Keratinocyte (primary cell): ENCODE results near the gene GRK3. TPM values are rescaled to one million over a fixed set of nuclear protein-coding genes. Genes with fewer than 3 reads are reported as not detected.
"Not testable (repeated sequence)": the region's sequence is repeated elsewhere in the genome, so short reads cannot be mapped to it uniquely, and the experiment has no call there.

Experiments used
- DNase-seq: peaks from one replicate; pipeline ENCODE4 v3.0.0-alpha.2; 2011; ENCODE audit warnings: low read depth, missing footprints, low spot score
- FAIRE-seq: peaks from 2 replicates; lab custom pipeline; 2011; peaks lifted over from hg19 to GRCh38; lab: Jason Lieb, UNC
- H2AFZ ChIP-seq: 2 replicates; pipeline ENCODE4 v1.6.0; 2012; ENCODE audit warnings: low read length, control low read depth, inconsistent platforms; ENCODE audit not compliant: control insufficient read depth
- H3K27ac ChIP-seq: 2 replicates; pipeline ENCODE4 v1.5.1; 2011; ENCODE audit warnings: low read length; ENCODE audit not compliant: control insufficient read depth, insufficient read depth
- H3K27me3 ChIP-seq: 3 replicates; pipeline ENCODE4 v1.6.0; 2011; ENCODE audit warnings: low read length; ENCODE audit not compliant: control insufficient read depth, insufficient read depth; ENCODE audit errors: extremely low read depth
- H3K36me3 ChIP-seq, 2 experiments: 2 replicates in 1 of 2; 3 replicates in 1 of 2; pipeline ENCODE4 v1.5.1; 2011; ENCODE audit warnings: low read length in 2 of 2, mild to moderate bottlenecking in 1 of 2; ENCODE audit not compliant: control insufficient read depth in 2 of 2, insufficient read depth in 2 of 2; ENCODE audit errors: extremely low read depth in 1 of 2
- H3K4me1 ChIP-seq: 3 replicates; pipeline ENCODE4 v1.5.1; 2011; ENCODE audit warnings: low read length; ENCODE audit not compliant: control insufficient read depth, insufficient read depth; ENCODE audit errors: extremely low read depth
- H3K4me2 ChIP-seq: 3 replicates; pipeline ENCODE4 v1.6.0; 2011; ENCODE audit warnings: low read depth, low read length; ENCODE audit not compliant: control insufficient read depth, insufficient read depth; ENCODE audit errors: extremely low read depth
- H3K4me3 ChIP-seq, 3 experiments: fragments of 200-600 bp in 1 of 3; sonication (generic) in 1 of 3; 2 replicates in 2 of 3; 3 replicates in 1 of 3; pipeline ENCODE4 v1.5.1; 2011 to 2016; ENCODE audit warnings: low read length in 3 of 3, mild to moderate bottlenecking in 3 of 3, control low read depth in 2 of 3, inconsistent platforms in 1 of 3, low read depth in 1 of 3, mixed read lengths in 1 of 3, mixed run types in 1 of 3, moderate library complexity in 1 of 3; ENCODE audit not compliant: control insufficient read depth in 2 of 3, insufficient read depth in 2 of 3; ENCODE audit errors: extremely low read depth in 1 of 3
- H3K79me2 ChIP-seq: 2 replicates; pipeline ENCODE4 v1.6.0; 2012; ENCODE audit warnings: low read length; ENCODE audit not compliant: control insufficient read depth, insufficient read depth
- H3K9ac ChIP-seq: 3 replicates; pipeline ENCODE4 v1.6.0; 2011; ENCODE audit warnings: low read length; ENCODE audit not compliant: control insufficient read depth, insufficient read depth; ENCODE audit errors: extremely low read depth
- H3K9me1 ChIP-seq: 3 replicates; pipeline ENCODE4 v1.6.0; 2011; ENCODE audit warnings: low read length; ENCODE audit not compliant: control insufficient read depth, insufficient read depth; ENCODE audit errors: extremely low read depth
- H3K9me3 ChIP-seq: 2 replicates; pipeline ENCODE4 v1.5.1; 2012; ENCODE audit warnings: low read depth, low read length; ENCODE audit not compliant: control insufficient read depth
- H4K20me1 ChIP-seq: 3 replicates; pipeline ENCODE4 v1.6.0; 2011; ENCODE audit warnings: low read length; ENCODE audit not compliant: control insufficient read depth, insufficient read depth; ENCODE audit errors: extremely low read depth
- CTCF ChIP-seq, 3 experiments: IDR thresholded peaks in 1 of 3; conservative IDR thresholded peaks in 1 of 3; optimal IDR thresholded peaks in 1 of 3; 2 replicates in 2 of 3; 3 replicates in 1 of 3; pipeline versions ENCODE3 to v1.5.1; 2011; ENCODE audit warnings: low read length in 3 of 3, mild to moderate bottlenecking in 3 of 3, moderate library complexity in 2 of 3, control low read depth in 1 of 3, inconsistent platforms in 1 of 3; ENCODE audit not compliant: insufficient read depth in 2 of 3; ENCODE audit errors: extremely low read depth in 1 of 3
- EZH2 ChIP-seq: IDR thresholded peaks from one replicate; pipeline ENCODE4 v1.6.1; 2012; ENCODE audit warnings: inconsistent platforms, mild to moderate bottlenecking, low read length, moderate library complexity
- dilution Hi-C: fragments of 300-500 bp; cut with MboI; formaldehyde crosslinking; loops from one replicate; pipeline ENCODE4 v1.7.0; 2020; ENCODE audit warnings: low sequenced_read_pairs; ENCODE audit not compliant: extremely low pct_ligation_motif_present
- polyA plus RNA-seq, 5 experiments: library from polyadenylated mRNA; depleted of rRNA in 3 of 5; stranded (reverse) in 3 of 5; stranded (forward) in 1 of 5; unstranded in 1 of 5; fragments of >200 nt; gene quantifications; 1 replicate in 1 of 5; 2 replicates in 3 of 5; 3 replicates in 1 of 5; pipeline versions ENCODE4 v1.2.1 to v1.2.3, GENCODE V29; 2011 to 2012; ENCODE audit warnings: missing spikeins in 2 of 5, low read depth in 1 of 5, low replicate concordance in 1 of 5

The GRK3 gene
- polyA plus RNA-seq, 1 donor (not counting 4 experiments of a cell fraction or from before 2014, with no cell fraction given) = 8.1 TPM

- Histone ChIP-seq H3K4me1 (peaks cover 4% of the 10 kb centered on the region), H3K36me3 (no peaks in the 10 kb centered on the region), H3K79me2 (no peaks in the 10 kb centered on the region), H3K4me3 (no peak overlapping the region), H3K9me3 (peaks cover 5% of the 10 kb centered on the region), H3K9ac (no peak overlapping the region), H4K20me1 (no peaks in the 10 kb centered on the region), H3K9me1 (no peaks in the 10 kb centered on the region), H3K27ac (no peak overlapping the region), H3K4me2 (no peak overlapping the region), H2AFZ (no peak overlapping the region), H3K27me3 (no peaks in the 10 kb centered on the region)
- DNase-seq (no peak), FAIRE-seq (no peak)
- dilution Hi-C loops = no loop called here
- no peak for TF ChIP-seq CTCF (optimal IDR thresholded peaks at IDR 0.05 in 1 of 3, IDR thresholded peaks at IDR 0.05 in 1 of 3, conservative IDR thresholded peaks at IDR 0.05 in 1 of 3; ENCODE audit: extremely low read depth in 1 of 3, insufficient read depth in 2 of 3, low read length in 3 of 3)
- no peak for TF ChIP-seq EZH2
Observed at GRCh38 chr22:25525376-25525775, 39.1 kb upstream of the GRK3 start.

- H3K4me2 ChIP-seq, FAIRE-seq, H3K27me3 ChIP-seq, H2AFZ ChIP-seq, H3K79me2 ChIP-seq, H3K27ac ChIP-seq, H3K9ac ChIP-seq, H3K9me1 ChIP-seq, H3K4me1 ChIP-seq, H3K4me3 ChIP-seq, DNase-seq, H3K9me3 ChIP-seq, H4K20me1 ChIP-seq, H3K36me3 ChIP-seq, dilution Hi-C loops: not testable (repeated sequence)
Observed at GRCh38 chr22:25525804-25526584, 38.5 kb upstream of the GRK3 start.

GRCh38 chr22:25527016-25527415 is 37.5 kb upstream of the GRK3 start:
- H3K79me2 ChIP-seq, H3K9ac ChIP-seq, H3K36me3 ChIP-seq, H3K4me1 ChIP-seq, H3K27ac ChIP-seq, H3K9me3 ChIP-seq, H3K27me3 ChIP-seq, H4K20me1 ChIP-seq, DNase-seq, FAIRE-seq, dilution Hi-C loops, H3K4me3 ChIP-seq, H3K9me1 ChIP-seq, H2AFZ ChIP-seq, H3K4me2 ChIP-seq: not testable (repeated sequence)

- H3K27ac ChIP-seq, FAIRE-seq, H3K27me3 ChIP-seq, H3K4me3 ChIP-seq, H3K79me2 ChIP-seq, H3K4me2 ChIP-seq, dilution Hi-C loops, H3K36me3 ChIP-seq, H4K20me1 ChIP-seq, H3K9me3 ChIP-seq, H3K9me1 ChIP-seq, DNase-seq, H3K9ac ChIP-seq, H3K4me1 ChIP-seq, H2AFZ ChIP-seq: not testable (repeated sequence)
Observed at GRCh38 chr22:25528068-25528467, 36.4 kb upstream of the GRK3 start.
